MM.1S (cell line): Measurements from ENCODE around the gene AHCTF1.

Experiments used
- DNase-seq: peaks from one replicate; pipeline ENCODE4 v3.0.0-alpha.2; 2015
- H2AFZ ChIP-seq: fragments of 300-600 bp; sonication (generic); 2 replicates; pipeline ENCODE4 v1.6.0; 2016; ENCODE audit warnings: antibody characterized with exemption, low read length
- H3F3A ChIP-seq: fragments of 300-600 bp; sonication (generic); 2 replicates; pipeline ENCODE4 v1.6.1; 2016; ENCODE audit warnings: mild to moderate bottlenecking, antibody characterized with exemption, low read length, moderate library complexity, mixed read lengths; ENCODE audit not compliant: insufficient read depth
- H3K27ac ChIP-seq: fragments of 300-600 bp; sonication (generic); 2 replicates; pipeline ENCODE4 v1.5.1; 2016; ENCODE audit warnings: mild to moderate bottlenecking, low read length
- H3K27me3 ChIP-seq: fragments of 300-600 bp; sonication (generic); replicated peaks from 2 replicates; pipeline ENCODE4 v1.6.0; 2016; ENCODE audit warnings: low read length; ENCODE audit not compliant: insufficient read depth
- H3K36me3 ChIP-seq: fragments of 300-600 bp; sonication (generic); replicated peaks from 2 replicates; pipeline ENCODE4 v1.6.1; 2016; ENCODE audit warnings: mild to moderate bottlenecking, low read length, mixed read lengths; ENCODE audit not compliant: insufficient read depth
- H3K4me1 ChIP-seq: fragments of 300-600 bp; sonication (generic); 2 replicates; pipeline ENCODE4 v1.6.1; 2016; ENCODE audit warnings: low read length, mixed read lengths
- H3K4me2 ChIP-seq: fragments of 300-600 bp; sonication (generic); 2 replicates; pipeline ENCODE4 v1.6.0; 2016; ENCODE audit warnings: low read depth, low read length
- H3K4me3 ChIP-seq: fragments of 300-600 bp; sonication (generic); 2 replicates; pipeline ENCODE4 v1.5.1; 2016; ENCODE audit warnings: low read length, mixed read lengths
- H3K79me2 ChIP-seq: fragments of 300-600 bp; sonication (generic); 2 replicates; pipeline ENCODE4 v1.6.1; 2016; ENCODE audit warnings: mixed run types, low read length, mixed read lengths
- H3K9ac ChIP-seq: fragments of 300-600 bp; sonication (generic); 2 replicates; pipeline ENCODE4 v1.6.1; 2016; ENCODE audit warnings: low read length, mixed read lengths
- H3K9me2 ChIP-seq: fragments of 300-600 bp; sonication (generic); replicated peaks from 2 replicates; pipeline ENCODE4 v1.6.1; 2016; ENCODE audit warnings: mild to moderate bottlenecking, low read length, mixed read lengths; ENCODE audit not compliant: insufficient read depth
- H3K9me3 ChIP-seq: fragments of 300-600 bp; sonication (generic); replicated peaks from 2 replicates; pipeline ENCODE4 v1.6.1; 2016; ENCODE audit warnings: mild to moderate bottlenecking, low read length, mixed read lengths; ENCODE audit not compliant: insufficient read depth
- H4K20me1 ChIP-seq: fragments of 300-600 bp; sonication (generic); 2 replicates; pipeline ENCODE4 v1.6.1; 2016; ENCODE audit warnings: mild to moderate bottlenecking, low read length, moderate library complexity, mixed read lengths; ENCODE audit not compliant: insufficient read depth
- CTCF ChIP-seq: fragments of 300-600 bp; sonication (generic); IDR thresholded peaks from 2 replicates; pipeline ENCODE4 v1.5.1; 2016; ENCODE audit warnings: antibody characterized with exemption, low read length, mixed read lengths
- EZH2 ChIP-seq: fragments of 300-600 bp; sonication (generic); optimal IDR thresholded peaks from 2 replicates; pipeline ENCODE3; 2017; ENCODE audit warnings: low read depth, mild to moderate bottlenecking, antibody characterized with exemption, low read length, mixed read lengths
- EZH2phosphoT487 ChIP-seq: fragments of 300-600 bp; sonication (generic); IDR thresholded peaks from 2 replicates; pipeline ENCODE4 v1.6.1; 2018; ENCODE audit warnings: antibody characterized with exemption, low read length

The AHCTF1 gene

GRCh38 chr1:246790364-246790763 lies 141.4 kb downstream of the AHCTF1 start:
- Histone ChIP-seq H2AFZ (no peak overlapping the region), H3K9me2 (no peaks in the 10 kb centered on the region), H3K79me2 (no peaks in the 10 kb centered on the region)

DNA sequence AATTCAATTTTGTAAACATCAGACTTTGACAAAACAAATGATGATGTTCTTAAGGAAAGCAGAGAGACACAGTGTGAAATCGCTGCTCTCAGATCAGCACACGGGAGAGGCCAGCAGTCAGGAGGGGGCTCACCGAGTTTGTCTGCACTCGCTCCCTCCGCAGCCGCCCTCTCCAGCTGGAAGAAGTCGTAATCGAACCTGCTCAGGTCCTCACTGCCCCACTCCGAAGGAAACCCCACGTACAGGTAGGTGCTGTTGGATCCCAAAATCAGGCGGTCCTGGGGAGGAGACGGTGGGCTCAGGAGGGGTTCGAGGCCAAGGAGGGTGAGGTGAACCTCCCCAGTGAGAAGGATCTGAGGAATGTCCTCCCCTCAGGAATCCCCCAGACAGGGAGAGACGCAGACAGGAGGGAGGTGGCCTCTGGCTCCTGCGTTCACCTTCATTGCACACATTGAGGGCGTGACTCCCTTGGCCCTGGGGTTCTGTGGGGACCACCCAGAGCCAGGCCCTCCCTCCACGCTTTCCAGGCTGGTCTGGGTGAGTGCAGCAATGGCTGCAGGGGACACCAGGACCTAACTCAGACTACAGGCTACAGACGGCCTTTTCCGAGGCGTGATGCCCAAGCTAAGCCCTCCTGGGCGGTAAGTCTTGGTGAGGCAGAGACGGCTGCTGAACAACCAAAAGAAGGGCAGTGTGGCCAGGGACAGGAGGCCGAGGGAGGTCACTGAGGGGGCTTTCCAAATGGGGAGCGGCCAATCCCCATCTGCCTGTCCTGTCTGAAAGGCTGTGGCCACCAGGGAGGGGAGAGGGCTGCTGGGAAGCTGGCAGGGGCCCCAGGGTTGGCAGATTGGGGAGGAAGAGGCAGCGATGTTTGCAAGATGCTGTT lies 142.1 kb downstream of the AHCTF1 start:
- DNase-seq, result no peak
- Histone ChIP-seq H3K27me3 (no peaks in the 10 kb centered on the region), H3K27ac (no peak overlapping the region), H3K4me1 (no peaks in the 10 kb centered on the region), H3K36me3 (no peaks in the 10 kb centered on the region), H3K9me3 (no peaks in the 10 kb centered on the region), H3K9me2 (no peaks in the 10 kb centered on the region), H3K4me2 (no peak overlapping the region), H4K20me1 (no peaks in the 10 kb centered on the region), H2AFZ (no peak overlapping the region), H3K9ac (no peak overlapping the region), H3K79me2 (no peaks in the 10 kb centered on the region), H3F3A (no peaks in the 10 kb centered on the region), H3K4me3 (no peak overlapping the region)
- no peak for TF ChIP-seq EZH2phosphoT487
- TF ChIP-seq EZH2, result no peak
- TF ChIP-seq CTCF, result no peak

More at GRCh38 chr1:246790364-246790763, 141.4 kb downstream of the AHCTF1 start:
- Histone ChIP-seq H3K9me3 (no peaks in the 10 kb centered on the region), H3K4me3 (no peak overlapping the region), H3K4me2 (no peak overlapping the region), H3K27me3 (no peaks in the 10 kb centered on the region), H3K9ac (no peak overlapping the region), H3K27ac (no peak overlapping the region), H3K36me3 (no peaks in the 10 kb centered on the region), H3F3A (no peaks in the 10 kb centered on the region), H4K20me1 (no peaks in the 10 kb centered on the region), H3K4me1 (no peaks in the 10 kb centered on the region)
- DNase-seq, result no peak
- TF ChIP-seq EZH2, result no peak
- TF ChIP-seq CTCF, result no peak
- no peak for TF ChIP-seq EZH2phosphoT487
